Measurements from ENCODE around the gene ABHD17C.

ABHD17C gene

DNA sequence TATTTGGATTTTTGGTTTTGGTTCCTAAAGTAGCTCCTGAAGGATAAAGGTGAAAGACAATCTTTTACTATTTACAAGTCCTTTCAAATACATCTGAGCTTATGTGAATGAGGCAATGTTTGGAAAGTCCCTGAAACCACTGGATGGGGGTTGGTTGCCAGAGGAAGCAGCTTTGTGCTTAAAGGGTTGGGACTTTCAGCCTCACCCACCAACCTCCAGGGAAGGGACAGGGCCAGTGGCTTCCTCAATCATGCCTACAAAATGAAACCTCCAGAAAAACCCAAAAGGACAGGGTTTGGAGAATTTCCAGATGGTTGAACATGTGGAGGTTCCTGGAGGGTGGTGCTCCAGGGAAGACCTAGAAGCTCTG, 20.9 kb upstream of the ABHD17C start:
- no peaks in the 10 kb centered on the region for H3K9me3 Mint-ChIP-seq
- ATAC-seq (ENCODE audit: low read depth) (no peak), DNase-seq (ENCODE audit: low spot score in 2 of 2) (no peak)
- no peak overlapping the region for H3K27ac Mint-ChIP-seq
- no peaks in the 10 kb centered on the region for H3K4me1 Mint-ChIP-seq
- H3K27me3 Mint-ChIP-seq = peaks cover 15% of the 10 kb centered on the region
- H3K4me3 Mint-ChIP-seq = no peak overlapping the region
- no peaks in the 10 kb centered on the region for H3K36me3 Mint-ChIP-seq

DNA sequence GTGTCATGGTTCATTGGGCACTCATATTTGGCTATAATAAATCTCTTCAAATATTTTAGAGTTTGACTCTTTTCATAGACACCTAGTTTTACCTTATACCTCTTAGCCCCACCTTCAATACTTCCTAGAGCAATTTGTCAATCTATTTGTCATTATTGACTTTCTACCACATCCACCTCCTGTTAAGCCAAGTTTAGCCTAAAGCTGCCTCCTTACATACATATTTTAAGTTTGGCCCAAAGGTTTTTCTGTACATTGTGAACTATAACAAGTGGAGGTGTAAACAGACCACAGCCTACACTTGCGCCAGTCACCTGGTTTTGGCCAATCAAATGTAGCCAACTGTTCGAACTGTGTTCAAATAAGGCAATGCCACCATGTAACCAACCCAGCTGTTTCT, 18.1 kb upstream of the ABHD17C start:
- Mint-ChIP-seq H3K27ac (no peak overlapping the region), H3K4me3 (no peak overlapping the region), H3K36me3 (no peaks in the 10 kb centered on the region), H3K4me1 (no peaks in the 10 kb centered on the region), H3K27me3 (peaks cover 19% of the 10 kb centered on the region), H3K9me3 (peaks cover 2% of the 10 kb centered on the region)
- no peak for ATAC-seq (ENCODE audit: low read depth)
- DNase-seq (ENCODE audit: low spot score in 2 of 2) = no peak

DNA sequence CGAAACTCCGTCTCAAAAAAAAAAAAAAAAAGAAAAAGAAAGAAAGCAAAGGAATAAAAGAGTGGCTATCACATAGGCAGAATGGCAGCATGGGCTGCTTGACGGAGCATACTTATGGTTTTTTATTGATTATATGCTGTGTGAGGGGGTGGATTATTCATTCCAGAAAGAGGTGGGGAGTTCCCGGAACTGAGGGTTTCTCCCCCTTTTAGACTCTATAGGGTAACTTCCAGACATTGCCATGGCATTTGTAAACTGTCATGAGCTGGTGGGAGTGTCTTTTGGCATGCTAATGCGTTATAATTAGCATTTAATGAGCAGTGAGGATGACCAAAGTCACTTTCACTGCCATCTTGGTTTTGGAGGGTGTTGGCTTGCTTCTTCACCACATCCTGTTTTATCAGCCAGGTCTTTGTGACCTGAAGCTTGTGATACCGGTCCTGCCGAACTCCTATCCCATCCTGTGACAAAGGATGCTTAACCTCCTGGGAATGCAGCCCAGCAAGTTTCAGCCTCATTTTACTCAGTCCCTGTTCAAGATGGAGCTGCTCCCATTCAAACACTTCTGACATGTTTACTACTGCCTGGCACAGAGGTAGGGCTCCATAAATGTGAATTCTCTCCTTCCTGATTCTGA, 15.8 kb upstream of the ABHD17C start:
- no peak for DNase-seq (ENCODE audit: low spot score in 2 of 2)
- Mint-ChIP-seq H3K9me3 (peaks cover 6% of the 10 kb centered on the region), H3K27me3 (peaks cover 25% of the 10 kb centered on the region), H3K36me3 (no peaks in the 10 kb centered on the region), H3K4me3 (no peak overlapping the region), H3K4me1 (no peaks in the 10 kb centered on the region), H3K27ac (no peak overlapping the region)
- ATAC-seq (ENCODE audit: low read depth) = no peak

- Mint-ChIP-seq H3K36me3 (no peaks in the 10 kb centered on the region), H3K27ac (no peak overlapping the region), H3K4me1 (no peaks in the 10 kb centered on the region), H3K4me3 (no peak overlapping the region), H3K27me3 (peaks cover 25% of the 10 kb centered on the region), H3K9me3 (peaks cover 6% of the 10 kb centered on the region)
- ATAC-seq (ENCODE audit: low read depth) (no peak), DNase-seq (ENCODE audit: low spot score in 2 of 2) (no peak)
These were observed 15.3 kb upstream of the ABHD17C start for GRCh38 chr15:80679804-80680175.

DNA sequence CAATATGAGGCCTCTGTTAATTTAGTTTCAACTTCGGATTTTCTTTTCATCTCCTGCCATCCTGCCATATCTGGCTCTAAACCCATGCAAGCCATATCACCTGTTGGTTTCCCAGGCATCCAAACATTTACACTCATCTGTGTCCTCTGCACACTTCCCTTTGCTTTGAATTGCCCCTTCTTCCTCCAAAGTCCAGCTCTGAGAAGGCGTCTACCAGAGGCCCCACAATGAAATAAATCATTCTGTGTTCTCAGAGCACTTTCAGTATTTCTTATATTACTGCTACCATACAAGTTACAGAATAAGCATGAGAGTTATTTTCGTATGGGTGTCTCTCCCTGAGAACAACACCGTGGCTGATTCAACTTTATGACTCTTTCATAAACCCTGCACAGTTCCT, 12.9 kb upstream of the ABHD17C start:
- H3K4me1 Mint-ChIP-seq = no peaks in the 10 kb centered on the region
- DNase-seq (ENCODE audit: low spot score in 2 of 2) (no peak), ATAC-seq (ENCODE audit: low read depth) (no peak)
- no peak overlapping the region for H3K4me3 Mint-ChIP-seq
- H3K36me3 Mint-ChIP-seq = no peaks in the 10 kb centered on the region
- peaks cover 6% of the 10 kb centered on the region for H3K9me3 Mint-ChIP-seq
- no peak overlapping the region for H3K27ac Mint-ChIP-seq
- H3K27me3 Mint-ChIP-seq = peaks cover 17% of the 10 kb centered on the region

DNA sequence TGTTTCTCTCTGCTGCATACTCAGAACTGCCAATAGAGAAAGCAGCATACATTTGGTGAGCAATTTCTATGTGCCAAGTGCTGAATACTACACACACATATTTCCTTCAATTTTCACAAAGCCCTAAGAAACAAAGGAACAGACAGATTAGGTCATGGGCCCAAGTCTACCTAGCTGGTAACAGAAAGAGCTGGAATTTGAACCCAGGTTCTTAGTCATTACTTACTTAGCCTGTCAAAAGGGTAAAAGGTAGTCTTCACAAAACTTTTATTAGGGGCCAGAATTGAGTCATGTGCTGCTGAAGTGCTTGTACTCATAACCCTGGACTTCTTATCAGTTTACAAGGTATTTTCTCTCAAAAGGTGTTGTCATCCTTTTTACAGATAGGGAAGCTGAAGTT, 10.4 kb upstream of the ABHD17C start:
- H3K27me3 Mint-ChIP-seq = peaks cover 13% of the 10 kb centered on the region
- no peak for ATAC-seq (ENCODE audit: low read depth)
- peaks cover 6% of the 10 kb centered on the region for H3K9me3 Mint-ChIP-seq
- no peak overlapping the region for H3K4me3 Mint-ChIP-seq
- no peak for DNase-seq (ENCODE audit: low spot score in 2 of 2)
- no peaks in the 10 kb centered on the region for H3K4me1 Mint-ChIP-seq
- H3K36me3 Mint-ChIP-seq = no peaks in the 10 kb centered on the region
- H3K27ac Mint-ChIP-seq = no peak overlapping the region

GRCh38 chr15:80685628-80686027, 9.5 kb upstream of the ABHD17C start:
- Mint-ChIP-seq H3K4me1 (no peaks in the 10 kb centered on the region), H3K27me3 (peaks cover 11% of the 10 kb centered on the region), H3K27ac (no peak overlapping the region), H3K36me3 (no peaks in the 10 kb centered on the region), H3K4me3 (no peak overlapping the region), H3K9me3 (peaks cover 5% of the 10 kb centered on the region)
- DNase-seq (ENCODE audit: low spot score in 2 of 2) (no peak), ATAC-seq (ENCODE audit: low read depth) (no peak)

- no peaks in the 10 kb centered on the region for H3K36me3 Mint-ChIP-seq
- H3K27me3 Mint-ChIP-seq = no peaks in the 10 kb centered on the region
- H3K4me1 Mint-ChIP-seq = peaks cover 2% of the 10 kb centered on the region
- DNase-seq (ENCODE audit: low spot score in 2 of 2) (no peak), ATAC-seq (ENCODE audit: low read depth) (no peak)
- no peak overlapping the region for H3K4me3 Mint-ChIP-seq
- peaks cover under 1% of the 10 kb centered on the region for H3K9me3 Mint-ChIP-seq
- H3K27ac Mint-ChIP-seq = no peak overlapping the region
These were observed 5.8 kb upstream of the ABHD17C start for GRCh38 chr15:80689294-80689693.

DNA sequence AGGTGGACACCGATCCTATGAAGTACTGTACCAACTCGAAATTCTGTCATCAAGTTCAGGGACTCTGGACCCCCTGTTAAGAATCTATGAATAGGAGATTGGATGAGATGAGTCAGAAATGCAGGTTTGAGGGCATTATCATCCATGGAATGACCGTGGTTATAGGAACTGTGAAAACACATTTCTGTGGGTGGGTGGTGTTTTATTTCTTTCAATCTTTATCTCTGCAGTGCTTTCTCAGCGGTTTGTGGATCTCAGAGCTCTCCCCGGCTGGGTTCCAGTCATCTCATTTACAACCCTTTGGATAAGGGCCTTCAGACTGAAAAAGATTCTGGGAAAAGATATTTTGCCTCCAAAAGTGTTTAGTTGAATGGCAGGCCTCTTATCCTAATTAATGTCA, 5.4 kb upstream of the ABHD17C start:
- H3K27ac Mint-ChIP-seq = no peak overlapping the region
- peaks cover 5% of the 10 kb centered on the region for H3K4me1 Mint-ChIP-seq
- no peaks in the 10 kb centered on the region for H3K27me3 Mint-ChIP-seq
- DNase-seq (ENCODE audit: low spot score in 2 of 2) (no peak), ATAC-seq (ENCODE audit: low read depth) (no peak)
- no peaks in the 10 kb centered on the region for H3K9me3 Mint-ChIP-seq
- no peaks in the 10 kb centered on the region for H3K36me3 Mint-ChIP-seq
- H3K4me3 Mint-ChIP-seq = no peak overlapping the region

- Mint-ChIP-seq H3K27me3 (no peaks in the 10 kb centered on the region), H3K9me3 (no peaks in the 10 kb centered on the region), H3K4me3 (no peak overlapping the region), H3K4me1 (peaks cover 9% of the 10 kb centered on the region), H3K36me3 (no peaks in the 10 kb centered on the region), H3K27ac (peak overlapping the region; percentile 42)
- DNase-seq (ENCODE audit: low spot score in 2 of 2) (no peak), ATAC-seq (ENCODE audit: low read depth) (no peak)
These were observed 3.5 kb upstream of the ABHD17C start for GRCh38 chr15:80691575-80691974.

- peak; percentile 13 for ATAC-seq (ENCODE audit: low read depth)
These were observed 1.2 kb upstream of the ABHD17C start for GRCh38 chr15:80693682-80694610.

DNA sequence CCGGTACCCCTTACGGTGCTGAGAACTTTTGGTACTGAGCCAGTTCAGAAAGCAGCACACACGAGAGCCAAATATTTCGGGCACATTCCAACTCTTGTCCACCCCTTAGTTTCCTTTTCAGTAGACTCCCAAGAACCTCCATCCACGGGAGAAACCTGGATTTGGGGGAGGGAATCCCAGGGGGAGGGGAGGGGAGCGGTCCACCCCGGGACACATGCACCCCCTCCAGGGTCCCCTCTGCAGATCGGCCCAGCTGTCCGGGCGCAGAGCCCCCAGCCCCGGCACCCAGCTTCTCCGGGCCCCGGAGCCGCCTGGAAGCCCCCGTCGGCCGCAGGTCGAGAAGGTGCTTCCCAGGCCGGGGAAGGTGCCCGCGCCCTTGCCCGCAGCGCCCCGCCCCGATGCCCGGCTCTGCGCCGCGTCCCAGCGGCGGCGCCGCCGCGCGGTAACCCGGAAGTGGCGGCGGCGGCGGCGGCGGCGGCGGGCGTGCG, 455 bp upstream of the ABHD17C start:
- DNase-seq (ENCODE audit: low spot score in 2 of 2) (peak in 1 of 2 donors; percentile 20), ATAC-seq (ENCODE audit: low read depth) (peak; percentile 61)
- Mint-ChIP-seq H3K27me3 (peaks cover 3% of the 10 kb centered on the region), H3K4me3 (peak overlapping the region; percentile 87), H3K27ac (peak overlapping the region; percentile 75), H3K9me3 (no peaks in the 10 kb centered on the region), H3K36me3 (no peaks in the 10 kb centered on the region), H3K4me1 (peaks cover 9% of the 10 kb centered on the region)

More at GRCh38 chr15:80693682-80694610, 1.2 kb upstream of the ABHD17C start:
- Mint-ChIP-seq H3K27ac (peak overlapping the region; percentile 75), H3K4me3 (peak overlapping the region; percentile 87), H3K4me1 (peaks cover 9% of the 10 kb centered on the region), H3K27me3 (peaks cover 2% of the 10 kb centered on the region), H3K36me3 (no peaks in the 10 kb centered on the region), H3K9me3 (no peaks in the 10 kb centered on the region)
- no peak for DNase-seq (ENCODE audit: low spot score in 2 of 2)

DNA sequence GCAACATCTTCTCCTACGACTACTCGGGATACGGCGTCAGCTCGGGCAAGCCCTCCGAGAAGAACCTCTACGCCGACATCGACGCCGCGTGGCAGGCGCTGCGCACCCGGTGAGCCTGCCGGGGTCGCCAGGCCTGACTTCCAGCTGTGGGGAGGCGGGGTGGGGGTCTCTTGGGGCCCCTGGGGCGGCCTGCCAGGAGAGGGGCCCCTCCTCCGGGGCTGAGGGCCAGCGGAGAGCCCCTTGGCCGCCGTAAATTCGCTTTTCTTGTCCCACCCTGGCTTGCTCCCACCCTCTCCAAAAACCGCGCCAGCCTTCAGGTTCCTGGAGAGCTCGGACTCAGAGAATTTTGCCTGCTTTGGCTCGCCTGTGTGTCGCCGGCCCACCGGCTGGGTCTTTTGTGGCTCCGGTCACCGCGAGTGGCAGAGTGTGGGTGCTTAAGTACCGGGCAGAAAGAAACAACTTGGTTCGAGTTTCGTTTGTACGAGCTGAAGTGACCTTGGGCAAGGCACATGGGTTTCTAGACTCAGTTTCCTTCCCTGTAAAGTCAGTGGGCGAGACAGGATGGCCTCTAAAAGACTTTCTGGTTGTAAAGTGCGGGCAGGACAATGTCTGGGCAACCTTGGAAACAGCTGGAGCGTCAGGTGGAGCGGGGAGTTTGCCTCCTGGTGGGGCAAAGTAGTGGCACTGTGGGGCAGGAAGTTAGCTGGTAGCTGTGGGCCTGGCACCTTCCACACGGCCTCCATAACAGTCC, 976 bp downstream of the ABHD17C start:
- Mint-ChIP-seq H3K27me3 (peaks cover 5% of the 10 kb centered on the region), H3K27ac (peak overlapping the region; percentile 73), H3K9me3 (no peaks in the 10 kb centered on the region), H3K36me3 (no peaks in the 10 kb centered on the region), H3K4me1 (peaks cover 9% of the 10 kb centered on the region), H3K4me3 (peak overlapping the region; percentile 92)
- ATAC-seq (ENCODE audit: low read depth) (peak; percentile 19), DNase-seq (ENCODE audit: low spot score in 2 of 2) (peak in 1 of 2 donors; percentile 15)
